HG03045 (cell line): ENCODE measurements around the gene LBX2.

Source experiments
- ATAC-seq: cut with Tn5 transposase; IDR thresholded peaks from one replicate; pipeline ENCODE4 v1.9.1; 2021; ENCODE audit warnings: mild to moderate bottlenecking, moderate library complexity; ENCODE audit not compliant: unreplicated experiment

The LBX2 gene

GRCh38 chr2:74526649-74527230, 27.3 kb upstream of the LBX2 start:
- ATAC-seq: no peak

DNA sequence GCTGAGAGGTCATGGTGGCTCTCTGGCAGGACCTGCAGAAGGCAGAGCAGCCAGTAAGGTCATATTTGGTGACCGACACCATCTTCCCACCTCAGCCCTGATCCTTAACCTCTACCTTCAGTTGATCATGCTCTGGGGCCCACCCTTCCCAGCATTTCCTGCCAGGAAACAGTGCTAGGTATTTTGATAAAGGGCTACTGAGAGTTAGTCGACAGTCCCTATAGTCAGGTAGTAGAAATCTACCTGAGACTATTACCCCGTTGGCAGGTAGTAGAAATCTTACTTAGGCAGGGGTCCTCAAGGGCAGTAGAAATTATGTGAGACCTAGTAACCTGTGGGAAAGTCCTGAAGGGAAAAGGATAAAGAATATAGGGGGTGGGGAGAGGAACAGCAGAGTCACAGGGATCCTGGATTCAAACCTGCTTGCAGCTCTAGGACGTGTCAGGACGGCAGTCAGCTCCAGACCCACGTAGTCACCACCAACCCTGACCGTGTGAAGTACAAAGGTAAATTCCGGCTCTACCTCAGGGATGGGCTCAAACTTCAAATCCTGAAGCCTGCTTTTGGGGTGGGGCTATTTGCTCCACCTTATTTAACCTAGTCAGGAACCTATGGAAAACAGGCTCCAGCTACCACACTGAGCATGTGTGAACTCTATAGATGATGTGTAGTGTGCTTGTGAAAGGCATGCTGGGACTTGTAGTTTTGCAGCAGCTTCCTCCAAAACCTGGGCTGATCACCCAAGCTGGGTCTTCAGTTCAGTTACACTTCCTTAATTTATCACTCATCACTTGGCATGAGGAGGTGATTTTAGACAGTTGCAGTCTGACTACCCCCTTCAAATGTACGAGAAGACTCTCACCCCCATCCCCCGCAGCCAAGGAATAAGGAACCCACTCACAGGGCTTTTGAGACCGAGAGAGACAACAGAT, 26.6 kb upstream of the LBX2 start, which contains the start of gene DQX1:
DQX1 (minus strand) TSS at position 515 of the 932 bp plus-strand sequence; CDS start at position 13, 502 bp downstream.
- no peak for ATAC-seq

DNA sequence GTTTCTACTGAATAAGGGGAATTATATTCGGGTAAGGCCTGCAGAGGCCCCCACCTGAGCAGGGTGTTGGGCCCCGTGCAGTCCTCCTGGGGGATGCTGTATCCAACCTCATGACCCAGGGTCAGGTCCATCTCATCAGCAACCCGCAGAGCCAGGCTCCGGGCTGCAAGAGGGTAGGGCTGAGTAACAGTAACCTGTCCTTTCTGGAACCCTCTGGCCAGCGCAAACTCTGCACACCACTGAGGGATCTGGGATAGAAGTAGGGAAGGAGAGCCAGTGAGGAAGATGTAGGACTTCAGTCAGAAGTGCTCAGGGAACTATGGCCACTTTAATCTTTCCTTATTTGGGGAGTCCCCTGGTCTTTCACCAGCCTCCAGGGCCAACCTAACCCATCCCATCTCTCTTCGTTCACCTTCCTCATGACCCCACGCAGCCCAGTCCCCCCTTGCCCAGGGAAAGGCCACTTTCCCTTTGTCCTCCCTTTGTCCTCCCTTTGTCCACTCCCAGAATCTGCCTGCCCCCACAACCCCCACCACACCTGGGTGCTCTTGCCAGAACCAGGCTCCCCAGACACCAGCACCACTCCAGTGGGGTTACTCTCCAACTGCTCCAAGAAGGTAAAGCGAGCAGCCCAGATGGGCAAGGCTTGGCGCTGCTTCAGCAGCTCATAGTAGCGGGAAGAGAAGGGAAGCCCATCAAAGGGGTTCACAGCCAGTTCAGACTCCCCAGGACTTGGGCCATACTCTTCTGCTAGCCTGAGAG, 25.7 kb upstream of the LBX2 start:
- ATAC-seq: no peak

DNA sequence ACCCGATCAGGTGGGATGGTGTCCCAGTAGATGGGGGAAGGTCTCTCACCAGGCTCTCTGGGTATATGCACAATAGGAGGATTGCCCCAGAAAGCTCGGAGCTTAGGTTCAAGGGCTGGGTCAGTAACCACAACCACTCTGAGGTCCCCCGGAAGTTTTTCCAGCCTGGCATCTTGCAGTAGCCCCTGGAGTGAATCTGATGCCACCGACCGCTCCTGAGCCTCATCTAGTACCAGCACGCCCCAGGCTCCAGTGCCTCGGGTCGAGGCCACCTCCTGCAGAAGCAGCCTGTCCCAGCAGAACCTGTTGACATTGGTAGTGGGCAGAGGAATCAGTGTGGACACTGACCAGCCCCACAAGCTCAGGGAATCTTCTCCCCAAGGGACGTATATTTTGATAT, 24.6 kb upstream of the LBX2 start:
- no peak for ATAC-seq

DNA sequence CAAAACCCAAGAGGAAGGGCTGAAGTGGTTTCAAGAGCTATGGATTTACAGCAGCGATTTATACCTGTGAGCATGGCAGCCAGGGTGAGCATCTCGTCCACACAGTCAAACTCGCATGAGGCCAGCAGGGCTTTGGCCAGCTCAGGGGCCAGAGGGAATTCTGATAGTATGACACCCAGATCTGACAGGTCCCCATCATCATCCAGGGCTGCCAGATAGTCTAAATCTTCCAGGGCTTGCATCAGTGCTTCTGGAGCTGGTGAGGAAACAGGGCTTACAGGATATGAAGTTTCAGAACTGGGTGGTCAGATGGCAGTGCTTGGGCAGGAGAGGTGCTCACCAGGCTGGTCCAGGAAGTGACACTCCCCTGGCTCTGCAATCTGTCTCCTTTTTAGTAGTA, 23.1 kb upstream of the LBX2 start:
- ATAC-seq: no peak

GRCh38 chr2:74516650-74517049, 17.2 kb upstream of the LBX2 start:
- no peak for ATAC-seq

DNA sequence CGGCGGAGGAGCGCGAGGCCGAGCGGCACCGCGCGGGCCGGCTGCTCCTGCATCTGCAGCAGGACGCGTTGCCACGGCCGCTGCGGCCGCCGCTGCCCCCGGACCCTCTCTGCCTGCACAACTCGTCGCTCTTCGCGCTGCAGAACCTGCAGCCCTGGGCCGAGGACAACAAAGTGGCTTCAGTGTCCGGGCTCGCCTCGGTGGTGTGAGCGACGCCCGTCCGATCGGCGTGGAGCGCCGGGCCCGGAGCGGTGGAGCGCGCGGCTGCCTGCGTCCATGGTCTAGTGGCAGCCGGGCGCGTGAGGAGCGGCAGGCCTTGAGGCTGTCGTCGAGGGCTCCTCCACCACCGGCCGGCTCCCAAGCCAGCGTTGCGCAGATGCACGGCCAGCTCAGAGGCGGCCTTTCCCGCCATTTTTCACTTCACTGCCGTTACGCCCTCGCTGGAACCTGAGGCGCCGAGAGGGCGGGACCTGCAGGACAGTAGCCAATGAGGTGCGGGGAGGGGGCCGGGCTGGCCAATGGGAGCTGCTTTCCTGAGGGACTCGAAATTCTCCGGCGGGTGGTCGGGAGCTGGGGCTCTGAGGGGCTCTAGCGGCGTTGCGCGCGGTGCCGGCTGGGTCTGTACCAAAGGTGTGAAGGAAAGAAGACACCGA, 16.7 kb upstream of the LBX2 start:
- peak; percentile 45 for ATAC-seq

- no peak for ATAC-seq
Observed at GRCh38 chr2:74515271-74515980, 16.0 kb upstream of the LBX2 start.

DNA sequence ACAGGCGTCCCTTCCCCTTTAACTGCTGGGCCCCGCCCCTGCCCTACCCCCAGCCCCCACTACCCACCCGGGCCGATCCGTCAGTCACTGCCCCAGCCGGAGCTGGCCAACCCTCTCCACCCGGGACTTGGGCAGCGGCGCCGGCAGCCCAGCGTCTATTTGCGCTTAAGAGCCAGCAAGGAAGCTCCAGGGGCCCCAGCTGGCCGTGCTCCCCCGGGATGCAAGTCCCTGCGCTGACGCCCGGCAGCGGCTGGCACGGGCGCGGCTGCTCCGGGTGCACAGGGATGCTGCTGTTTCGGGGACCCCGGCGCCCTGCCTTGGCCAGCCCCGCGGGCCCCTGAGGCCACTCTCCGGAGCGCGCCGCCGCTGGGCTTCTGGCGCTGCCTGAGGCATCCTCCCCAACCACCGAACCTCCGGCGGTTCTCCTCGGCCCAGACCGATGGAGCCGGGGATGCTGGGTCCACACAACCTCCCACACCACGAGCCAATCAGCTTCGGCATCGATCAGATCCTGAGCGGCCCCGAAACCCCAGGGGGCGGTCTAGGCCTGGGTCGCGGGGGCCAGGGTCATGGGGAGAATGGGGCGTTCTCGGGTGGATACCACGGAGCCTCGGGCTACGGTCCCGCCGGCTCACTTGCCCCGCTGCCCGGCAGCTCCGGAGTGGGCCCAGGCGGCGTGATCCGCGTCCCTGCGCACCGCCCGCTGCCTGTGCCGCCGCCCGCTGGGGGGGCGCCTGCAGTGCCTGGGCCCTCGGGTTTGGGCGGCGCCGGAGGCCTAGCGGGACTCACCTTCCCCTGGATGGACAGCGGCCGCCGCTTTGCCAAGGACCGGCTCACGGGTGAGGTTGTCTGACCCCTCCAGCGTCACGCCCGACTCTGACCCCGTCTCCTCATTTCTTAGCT, 15.2 kb upstream of the LBX2 start, which contains the start of gene TLX2:
TLX2 (plus strand) TSS at position 83 of the 903 bp plus-strand sequence; CDS start at position 440, 357 bp downstream.
- ATAC-seq: no peak

- no peak for ATAC-seq
Observed at GRCh38 chr2:74513605-74514367, 14.4 kb upstream of the LBX2 start.

DNA sequence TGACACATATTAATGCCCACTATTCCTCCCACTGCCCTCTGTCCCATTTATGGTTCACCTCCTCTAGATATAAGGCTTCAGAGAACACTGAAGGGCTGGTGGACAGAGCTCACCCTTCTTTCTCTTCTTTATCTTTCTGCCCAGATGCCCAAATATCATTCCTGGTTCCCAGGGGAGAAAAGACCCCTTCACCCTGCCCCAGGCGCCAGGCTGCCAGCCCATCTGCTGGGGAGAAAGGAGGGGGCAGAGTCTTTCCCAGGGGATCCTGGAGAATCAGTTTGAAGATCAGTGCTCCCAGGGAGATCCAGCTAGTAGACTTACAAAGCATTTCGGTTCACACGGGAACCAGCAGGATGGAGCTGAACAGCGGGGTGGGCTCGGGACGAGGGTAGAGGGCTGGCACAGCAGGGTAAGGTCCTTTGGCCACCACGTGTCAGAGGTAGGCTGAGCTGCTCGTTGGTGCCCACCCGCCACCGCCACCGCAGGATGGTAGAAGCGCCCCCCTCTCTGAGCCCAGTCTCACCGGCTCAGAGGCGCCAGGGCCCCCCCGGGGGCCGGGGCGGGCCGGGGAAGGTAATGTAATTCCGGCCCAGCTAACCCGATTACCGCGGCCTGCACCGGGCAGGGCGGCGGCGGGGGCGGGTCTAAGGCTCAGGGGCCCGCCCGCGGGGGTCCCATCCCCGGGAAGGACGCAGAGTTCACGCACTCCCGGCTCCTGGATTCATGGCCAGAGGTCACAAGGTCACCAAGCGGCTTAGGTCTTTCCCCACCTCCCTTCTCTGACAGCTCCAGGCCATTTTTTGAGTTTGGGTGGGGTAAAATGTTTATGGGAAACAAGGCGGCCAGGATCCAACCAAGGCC, 13.6 kb upstream of the LBX2 start:
- no peak for ATAC-seq

DNA sequence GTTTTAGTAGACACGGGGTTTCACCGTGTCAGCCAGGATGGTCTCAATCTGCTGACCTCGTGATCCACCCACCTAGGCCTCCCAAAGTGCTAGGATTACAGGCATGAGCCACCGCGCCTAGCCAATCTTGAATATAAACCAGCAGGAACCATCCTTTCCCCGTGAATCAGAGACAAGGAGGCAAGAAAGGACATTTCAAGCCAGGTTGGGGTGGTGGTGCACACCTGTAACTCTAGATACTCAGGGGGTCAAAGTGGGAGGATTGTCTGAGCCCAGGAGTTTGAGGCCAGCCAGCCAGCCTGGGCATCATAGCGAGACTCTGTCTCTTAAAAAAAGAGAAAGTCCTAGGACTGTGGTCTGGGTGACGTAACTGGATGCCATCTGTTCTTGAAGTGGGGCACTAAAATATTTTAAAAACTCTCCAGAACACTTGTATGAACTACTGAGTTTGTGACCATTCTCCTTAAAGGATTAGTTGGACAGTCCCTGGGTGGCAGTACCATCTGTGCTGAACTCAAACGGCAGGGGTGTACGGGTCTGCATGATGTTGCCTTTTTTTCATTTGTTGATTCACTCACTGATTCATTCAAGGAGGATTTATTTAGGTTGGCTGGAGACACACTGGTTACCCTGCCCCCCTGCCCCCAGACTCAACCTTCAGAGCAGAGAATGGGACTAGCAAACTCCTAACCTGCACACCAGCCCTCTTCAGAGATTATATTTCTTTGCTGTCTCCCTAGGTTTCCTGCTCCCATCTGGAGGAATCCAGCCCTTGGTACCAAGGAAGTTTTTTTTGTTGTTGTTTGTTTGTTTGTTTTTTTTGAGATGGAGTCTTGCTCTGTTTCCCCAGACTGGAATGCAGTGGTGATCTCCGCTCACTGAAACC, 11.9 kb upstream of the LBX2 start:
- ATAC-seq: no peak

DNA sequence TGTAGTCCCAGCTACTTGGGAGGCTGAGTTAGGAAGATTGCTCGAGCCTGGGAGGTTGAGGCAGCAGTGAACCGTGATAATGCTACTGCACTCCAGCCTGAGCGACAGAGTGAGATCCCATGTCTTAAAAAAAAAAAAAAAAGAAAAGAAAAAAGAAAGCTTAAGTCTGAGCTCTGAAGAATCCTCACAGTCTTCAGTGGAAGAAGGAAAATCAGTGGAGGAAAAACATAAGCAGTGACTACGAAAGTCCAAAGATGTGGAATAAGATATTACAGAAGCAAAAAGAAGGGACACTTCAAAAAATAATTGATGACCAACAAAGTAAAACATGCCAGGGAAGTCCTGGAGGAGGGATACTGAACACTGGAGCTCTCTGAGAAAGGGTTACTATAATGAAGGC, 10.9 kb upstream of the LBX2 start:
- no peak for ATAC-seq

GRCh38 chr2:74507926-74508520, 8.6 kb upstream of the LBX2 start:
- peak; percentile 8 for ATAC-seq

DNA sequence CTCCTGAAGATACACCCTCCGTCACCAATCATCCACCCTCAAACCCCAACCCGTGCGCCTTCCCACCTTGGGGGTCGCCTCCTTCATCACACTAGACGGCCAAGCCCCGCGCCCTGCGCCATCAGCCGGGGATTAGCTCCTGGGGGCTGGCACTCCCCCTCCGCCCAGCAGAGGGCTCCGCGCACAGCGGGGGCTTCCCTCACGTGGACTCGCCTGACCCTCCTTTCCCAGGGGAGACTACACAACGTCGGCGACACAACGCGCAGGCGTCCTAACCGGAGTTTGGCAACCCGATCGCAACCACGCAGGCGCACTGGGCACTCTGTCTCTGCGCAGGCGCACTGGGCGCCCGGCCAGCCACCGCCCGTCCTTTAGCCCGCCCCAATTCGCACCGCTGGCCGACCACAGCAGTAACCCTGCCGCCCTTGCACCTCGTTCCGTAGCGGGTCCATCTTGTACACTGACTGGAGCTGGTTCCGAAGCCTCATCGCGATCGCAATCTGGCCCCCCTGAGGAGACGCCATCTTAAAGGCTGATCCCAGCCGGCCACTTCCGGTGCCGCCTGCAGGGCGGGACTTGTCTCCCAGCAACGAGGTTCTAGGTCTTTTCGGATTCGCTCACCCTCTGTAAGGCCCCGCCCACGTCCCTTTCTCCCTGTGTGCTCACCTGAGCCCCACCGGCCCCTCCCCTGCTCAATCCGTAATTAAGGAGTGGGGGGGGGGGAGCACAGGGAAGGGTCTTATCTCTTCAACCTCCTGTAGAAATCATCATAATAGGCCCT, 7.9 kb upstream of the LBX2 start, which contains the start of gene PCGF1:
PCGF1 (minus strand) TSS at position 551 of the 781 bp plus-strand sequence; CDS start at position 524, 27 bp downstream.
- ATAC-seq: peak; percentile 92
